Breast epithelium (tissue), 3 donors: Measurements from ENCODE around the gene SLC28A3.

Source experiments
- CTCF ChIP-seq, 3 donors: fragments of 450-650 bp; IDR thresholded peaks; one replicate each; pipeline ENCODE4 v1.5.1; 2016 to 2017; ENCODE audit warnings: antibody characterized with exemption in 3 of 3, mild to moderate bottlenecking in 3 of 3, moderate library complexity in 3 of 3
- POLR2A ChIP-seq: fragments of 450-650 bp; IDR thresholded peaks from one replicate; pipeline ENCODE4 v1.6.1; 2016; ENCODE audit warnings: antibody characterized with exemption, mild to moderate bottlenecking, moderate library complexity
- POLR2AphosphoS5 ChIP-seq, 3 donors: sonication (generic); formaldehyde crosslinking; IDR thresholded peaks; one replicate each; pipeline ENCODE4 v1.6.1; 2017; ENCODE audit warnings: antibody characterized with exemption in 3 of 3

DNA sequence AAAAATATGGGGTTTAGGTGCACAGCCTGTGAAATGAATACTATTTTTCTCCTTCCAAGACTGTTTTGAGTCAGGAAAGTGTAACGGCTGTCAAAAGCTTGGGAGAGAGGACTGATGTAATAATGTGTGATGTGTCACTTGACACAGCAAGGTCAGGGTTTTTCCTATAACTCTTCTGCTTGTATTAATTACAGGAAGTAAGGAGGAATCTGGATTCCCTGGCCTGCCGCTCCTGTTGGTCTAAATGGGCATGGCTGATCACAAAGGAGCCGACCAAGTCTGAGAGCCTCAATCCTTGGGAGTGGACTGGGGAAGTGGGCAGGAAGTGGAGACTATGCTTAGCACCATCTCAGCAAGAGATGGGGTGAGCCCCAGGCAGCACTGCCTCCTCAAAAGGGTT is 16.7 kb upstream of the SLC28A3 start:
- TF ChIP-seq POLR2AphosphoS5 (IDR thresholded peaks at IDR 0.05), result no peak
- no peak for TF ChIP-seq CTCF (IDR thresholded peaks at IDR 0.05)
- no peak for TF ChIP-seq POLR2A
